Stimulated activated CD4-positive, alpha-beta T cell treated with anti-CD3 and anti-CD28 coated beads, Interleukin-1b, Interleukin-23, amount 100 ng/mL, for 48 hours (primary cell): ENCODE data around the gene CRYGD.
"Not testable (repeated sequence)": the region's sequence is repeated elsewhere in the genome, so short reads cannot be mapped to it uniquely, and the experiment has no call there.

Experiments used
- DNase-seq: peaks from one replicate; pipeline ENCODE4 v3.0.0-alpha.2; 2020

The CRYGD gene

GRCh38 chr2:208124013-208124715, at the start of gene CRYGD:
TSS of gene CRYGD (minus strand) at chr2:208124524. CDS start at chr2:208124473, 51 bp downstream.
- not testable (repeated sequence) for DNase-seq

GRCh38 chr2:208172125-208172524, 47.8 kb upstream of the CRYGD start:
- DNase-seq, result no peak

GRCh38 chr2:208164951-208165755, 40.8 kb upstream of the CRYGD start:
- no peak for DNase-seq

DNA sequence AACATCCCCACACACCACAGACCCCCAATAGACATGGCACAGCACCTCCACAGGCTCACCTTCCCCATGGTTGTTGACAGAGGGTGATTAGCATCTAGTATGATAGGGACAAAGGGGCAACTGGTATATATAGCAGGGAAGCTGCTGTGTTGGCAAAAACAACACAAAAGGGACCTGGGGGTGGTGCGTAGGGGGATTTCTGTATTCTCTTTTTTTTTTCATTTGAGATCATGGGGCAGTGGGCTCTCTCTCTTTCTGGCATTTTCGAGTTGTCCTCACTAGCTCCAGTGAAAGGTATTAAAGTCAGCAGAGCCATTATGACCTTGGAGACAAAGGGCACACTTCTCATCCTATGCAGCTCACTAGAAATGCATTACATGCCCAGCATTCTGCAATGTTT, 39.2 kb upstream of the CRYGD start, which contains the start of gene CRYGA:
CRYGA (minus strand) TSS at position 101 of the 400 bp plus-strand sequence; CDS start at position 68, 33 bp downstream.
- DNase-seq, result no peak

DNA sequence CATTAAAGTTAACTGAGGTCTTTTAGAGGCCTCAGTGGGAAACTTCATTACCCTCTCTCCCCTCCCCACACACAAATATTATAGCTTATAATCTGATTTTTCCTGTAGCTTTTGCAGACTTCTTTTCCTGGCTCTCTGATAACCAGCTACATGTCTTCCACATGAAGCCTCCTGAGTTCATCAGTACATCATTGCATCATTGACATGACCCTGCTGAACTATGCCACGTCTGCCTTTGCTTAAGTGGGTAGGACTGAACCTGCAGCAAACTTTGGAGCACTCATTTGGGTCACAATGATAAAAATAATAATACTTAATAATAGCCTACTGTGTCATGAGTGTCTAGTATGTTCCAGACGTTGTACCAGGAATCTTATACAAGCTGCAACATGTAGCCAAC, 32.1 kb upstream of the CRYGD start:
- no peak for DNase-seq

GRCh38 chr2:208153156-208153555, 28.8 kb upstream of the CRYGD start:
- no peak for DNase-seq

GRCh38 chr2:208150956-208151355, 26.6 kb upstream of the CRYGD start:
- no peak for DNase-seq

GRCh38 chr2:208150094-208150493, 25.8 kb upstream of the CRYGD start:
- DNase-seq, result no peak

- no peak for DNase-seq
Observed at GRCh38 chr2:208148803-208149202, 24.5 kb upstream of the CRYGD start.

DNA sequence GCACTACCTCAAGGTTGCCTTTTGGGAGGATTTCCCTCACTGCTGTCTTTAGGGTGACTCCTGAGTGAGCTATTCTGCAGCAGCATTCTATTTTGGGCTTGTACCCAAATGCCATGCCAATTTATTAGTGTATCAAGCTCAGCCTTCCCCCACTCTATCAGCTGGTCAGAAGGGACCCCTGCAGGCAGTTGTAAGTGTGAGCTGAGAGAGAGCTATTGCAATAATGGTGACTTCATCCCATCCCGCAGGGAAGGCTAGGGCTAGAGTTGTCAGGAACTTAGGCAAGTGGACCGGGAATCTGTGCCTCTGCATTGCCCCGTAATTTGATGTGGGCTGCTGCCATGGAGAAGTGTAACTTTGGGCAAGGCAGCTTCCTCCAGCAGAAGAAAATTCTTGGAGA, 23.4 kb upstream of the CRYGD start:
- no peak for DNase-seq

- DNase-seq, result no peak
Observed at GRCh38 chr2:208147008-208147407, 22.7 kb upstream of the CRYGD start.

DNA sequence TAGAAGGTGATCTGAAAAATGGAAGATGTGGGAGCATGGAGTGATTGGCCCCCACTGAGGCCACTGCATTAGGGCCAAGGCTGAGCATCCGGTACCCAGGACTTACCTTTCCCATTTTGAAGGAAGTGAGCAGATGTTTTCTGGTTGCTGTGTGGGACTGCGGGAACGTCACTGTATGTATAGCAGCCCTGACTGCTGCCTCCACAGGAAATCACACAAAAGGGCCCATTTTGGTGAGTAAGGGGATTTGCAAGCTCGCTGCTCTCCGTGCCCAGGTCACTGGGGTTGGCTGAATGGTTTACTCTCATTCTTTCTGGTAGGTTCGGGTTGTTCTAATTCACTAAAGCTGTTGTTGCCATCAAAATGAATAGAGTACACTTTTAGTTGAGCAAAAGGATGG, 21.7 kb upstream of the CRYGD start, which contains the start of gene CRYGB:
CRYGB (minus strand) TSS at position 153 of the 400 bp plus-strand sequence; CDS start at position 115, 38 bp downstream.
- DNase-seq, result no peak

- DNase-seq, result no peak
Observed at GRCh38 chr2:208142925-208143799, 18.8 kb upstream of the CRYGD start.

- DNase-seq, result no peak
Observed at GRCh38 chr2:208142240-208142924, 18.1 kb upstream of the CRYGD start.

GRCh38 chr2:208139447-208139846, 15.1 kb upstream of the CRYGD start:
- DNase-seq, result no peak

DNA sequence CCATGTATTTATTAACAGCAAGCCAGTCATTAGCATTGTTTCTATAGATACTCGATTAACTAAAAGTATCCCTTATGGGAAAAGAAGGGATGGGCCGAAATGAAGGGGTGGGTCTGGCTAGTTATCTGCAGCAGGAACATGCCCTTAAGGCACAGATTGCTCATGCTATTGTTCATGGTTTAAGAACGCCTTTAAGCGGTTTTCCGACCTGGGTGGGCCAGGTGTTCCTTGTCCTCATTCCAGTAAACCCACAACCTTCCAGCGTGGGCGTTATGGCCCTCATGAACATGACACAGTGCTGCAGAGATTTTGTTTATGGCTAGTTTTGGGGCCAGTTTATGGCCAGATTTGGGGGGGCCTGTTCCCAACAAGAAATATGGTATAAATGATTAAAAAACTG, 14.0 kb upstream of the CRYGD start:
- DNase-seq, result not testable (repeated sequence)

- DNase-seq, result no peak
Observed at GRCh38 chr2:208136716-208137094, 12.4 kb upstream of the CRYGD start.

DNA sequence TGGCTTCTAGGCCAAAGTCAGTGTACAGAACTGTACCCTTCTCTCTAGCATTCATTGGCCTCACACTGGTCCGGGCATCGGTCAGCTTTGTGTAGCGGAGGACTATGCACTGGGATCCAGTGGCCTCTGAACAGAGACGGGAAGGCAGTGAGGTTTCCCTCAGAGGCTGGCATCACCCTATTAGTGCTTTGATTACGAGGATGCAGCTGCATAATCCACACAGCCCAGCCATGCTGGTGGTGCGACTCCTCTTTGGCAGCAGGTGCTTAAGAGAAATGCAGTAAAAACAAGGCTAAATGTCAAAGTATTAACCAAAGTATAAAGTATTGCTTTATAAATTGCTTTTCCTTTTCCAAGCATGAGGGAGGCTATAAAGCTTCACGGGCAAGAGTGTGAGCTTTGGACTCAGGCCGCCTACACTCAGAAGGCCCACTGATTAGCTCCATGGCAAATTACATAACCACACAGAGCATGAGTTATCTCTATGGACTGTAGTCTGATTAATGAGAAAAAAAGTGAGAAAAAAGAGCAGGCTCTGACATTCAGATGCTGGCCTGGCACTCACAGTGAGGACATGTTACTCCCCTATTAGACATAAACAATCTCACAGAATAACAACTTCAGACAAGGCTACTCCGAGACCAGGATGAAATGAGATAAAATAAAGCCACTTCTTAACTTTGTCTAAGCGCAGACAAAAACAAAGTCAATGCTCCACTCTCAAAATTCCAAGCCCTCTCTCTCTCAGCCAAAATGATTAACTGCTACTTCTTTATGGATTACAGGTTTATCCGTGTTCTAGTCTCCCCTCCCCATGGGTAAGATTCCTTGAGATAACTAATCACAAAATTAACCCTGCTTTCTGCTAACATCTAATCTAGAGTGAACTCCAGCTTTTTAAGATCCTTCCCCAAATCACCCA, 11.7 kb upstream of the CRYGD start:
- no peak for DNase-seq

GRCh38 chr2:208134928-208135586, 10.7 kb upstream of the CRYGD start:
- DNase-seq, result no peak

GRCh38 chr2:208130712-208131110, 6.4 kb upstream of the CRYGD start:
- no peak for DNase-seq
